BLaER1 treated with 17β-estradiol and CSF1 and Interleukin-3, amounts not matched to agents 10 nM and 100 nM (cell line): Measurements from ENCODE around the gene GPER1.
A peak's percentile ranks its signal among the peaks of the same experiment; 100 is the strongest.

Experiments used
- H3K27ac ChIP-seq, 11 experiments: shearing (Covaris generic); formaldehyde crosslinking; 2 replicates each; pipeline ENCODE4 v1.8.1; 2022
- H3K27me3 ChIP-seq, 11 experiments: shearing (Covaris generic); formaldehyde crosslinking; 2 replicates each; pipeline ENCODE4 v1.8.1; 2022
- H3K36me3 ChIP-seq, 11 experiments: shearing (Covaris generic); formaldehyde crosslinking; 2 replicates each; pipeline ENCODE4 v1.8.1; 2022
- H3K4me1 ChIP-seq, 10 experiments: shearing (Covaris generic); formaldehyde crosslinking; 2 replicates each; pipeline ENCODE4 v1.8.1; 2022
- H3K4me2 ChIP-seq, 11 experiments: shearing (Covaris generic); formaldehyde crosslinking; 2 replicates each; pipeline ENCODE4 v1.8.1; 2022
- H3K4me3 ChIP-seq, 10 experiments: shearing (Covaris generic); formaldehyde crosslinking; 2 replicates each; pipeline ENCODE4 v1.8.1; 2022
- H3K9ac ChIP-seq, 11 experiments: shearing (Covaris generic); formaldehyde crosslinking; 2 replicates each; pipeline ENCODE4 v1.8.1; 2022
- H3K9me3 ChIP-seq, 11 experiments: shearing (Covaris generic); formaldehyde crosslinking; replicated peaks in 1 of 11; 2 replicates each; pipeline ENCODE4 v1.8.1; 2022
- H4K20me1 ChIP-seq, 11 experiments: shearing (Covaris generic); formaldehyde crosslinking; 2 replicates each; pipeline ENCODE4 v1.8.1; 2022
- Cebpa-rat ChIP-seq, 11 experiments: shearing (Covaris generic); IDR thresholded peaks; 2 replicates each; pipeline ENCODE4 v1.8.1; 2022

GPER1 gene

GRCh38 chr7:1061180-1061579 is 26.7 kb upstream of the GPER1 start:
- Histone ChIP-seq H3K27ac (peak overlapping the region in 3 of 11 experiments; percentile 13 to 66 (median 28); a peak in 4 of 22 replicates), H3K36me3 (peaks cover 0 to 15% (median 10%) of the 10 kb centered on the region in 11 experiments; a peak in 14 of 22 replicates), H4K20me1 (peaks cover 0 to 84% (median 68%) of the 10 kb centered on the region in 11 experiments; a peak in 18 of 22 replicates), H3K27me3 (peaks cover 0 to 16% (median 0%) of the 10 kb centered on the region in 11 experiments; a peak in 4 of 22 replicates), H3K9me3 (no peaks in the 10 kb centered on the region), H3K9ac (peak overlapping the region in 6 of 11 experiments; percentile 15 to 66 (median 51); a peak in 11 of 22 replicates), H3K4me2 (peak overlapping the region; percentile 72 to 96 (median 94)), H3K4me1 (peaks cover 72 to 96% (median 93%) of the 10 kb centered on the region in 10 experiments), H3K4me3 (peak overlapping the region in 3 of 10 experiments; percentile 10 to 49 (median 25); a peak in 2 of 20 replicates)
- no peak for TF ChIP-seq Cebpa-rat (IDR thresholded peaks at IDR 0.05)

- Histone ChIP-seq H3K4me2 (peak overlapping the region; percentile 72 to 96 (median 94)), H4K20me1 (peaks cover 0 to 82% (median 68%) of the 10 kb centered on the region in 11 experiments; a peak in 18 of 22 replicates)
- TF ChIP-seq Cebpa-rat (IDR thresholded peaks at IDR 0.05), result no peak
These were observed 25.3 kb upstream of the GPER1 start for GRCh38 chr7:1062296-1063294.

GRCh38 chr7:1063361-1063760 is 24.6 kb upstream of the GPER1 start:
- H3K4me1 ChIP-seq, result peaks cover 50 to 79% (median 75%) of the 10 kb centered on the region in 10 experiments
- no peak overlapping the region; a peak in 3 of 22 replicates for H3K9ac ChIP-seq
- H3K4me2 ChIP-seq, result peak overlapping the region in 9 of 11 experiments; percentile 87 to 96 (median 94); a peak in 17 of 22 replicates
- no peak overlapping the region for H3K27ac ChIP-seq
- no peak overlapping the region for H3K4me3 ChIP-seq
- H3K9me3 ChIP-seq, result no peaks in the 10 kb centered on the region
- peaks cover 0 to 3% (median 1%) of the 10 kb centered on the region in 11 experiments; a peak in 9 of 22 replicates for H3K36me3 ChIP-seq
- H4K20me1 ChIP-seq, result peaks cover 0 to 81% (median 60%) of the 10 kb centered on the region in 11 experiments; a peak in 18 of 22 replicates
- TF ChIP-seq Cebpa-rat (IDR thresholded peaks at IDR 0.05), result no peak
- peaks cover 0 to 15% (median 0%) of the 10 kb centered on the region in 11 experiments; a peak in 4 of 22 replicates for H3K27me3 ChIP-seq

More at GRCh38 chr7:1062296-1063294, 25.3 kb upstream of the GPER1 start:
- H3K27me3 ChIP-seq, result peaks cover 0 to 15% (median 0%) of the 10 kb centered on the region in 11 experiments; a peak in 4 of 22 replicates
- peak overlapping the region in 9 of 11 experiments; percentile 1 to 63 (median 20); a peak in 10 of 22 replicates for H3K9ac ChIP-seq
- peak overlapping the region in 4 of 11 experiments; percentile 13 to 39 (median 32); a peak in 4 of 22 replicates for H3K27ac ChIP-seq
- peaks cover 58 to 87% (median 83%) of the 10 kb centered on the region in 10 experiments for H3K4me1 ChIP-seq
- H3K9me3 ChIP-seq, result no peaks in the 10 kb centered on the region
- peaks cover 0 to 11% (median 9%) of the 10 kb centered on the region in 11 experiments; a peak in 14 of 22 replicates for H3K36me3 ChIP-seq
- no peak overlapping the region for H3K4me3 ChIP-seq

- peaks cover 41 to 68% (median 65%) of the 10 kb centered on the region in 10 experiments for H3K4me1 ChIP-seq
- no peak overlapping the region for H3K27ac ChIP-seq
- H3K4me3 ChIP-seq, result no peak overlapping the region
- peaks cover 0 to 15% (median 0%) of the 10 kb centered on the region in 11 experiments; a peak in 4 of 22 replicates for H3K27me3 ChIP-seq
- peak overlapping the region in 10 of 11 experiments; percentile 58 to 96 (median 93); a peak in 17 of 22 replicates for H3K4me2 ChIP-seq
- no peak for TF ChIP-seq Cebpa-rat (IDR thresholded peaks at IDR 0.05)
- H4K20me1 ChIP-seq, result peaks cover 0 to 75% (median 54%) of the 10 kb centered on the region in 11 experiments; a peak in 18 of 22 replicates
- H3K9ac ChIP-seq, result peak overlapping the region in 1 of 11 experiments; percentile 41; a peak in 1 of 22 replicates
- H3K9me3 ChIP-seq, result no peaks in the 10 kb centered on the region
- H3K36me3 ChIP-seq, result no peaks in the 10 kb centered on the region; a peak in 1 of 22 replicates
These were observed 23.3 kb upstream of the GPER1 start for GRCh38 chr7:1064581-1064980.

- peak overlapping the region; percentile 58 to 96 (median 92) for H3K4me2 ChIP-seq
- H3K27ac ChIP-seq, result no peak overlapping the region
- H3K9me3 ChIP-seq, result no peaks in the 10 kb centered on the region
- peaks cover 37 to 64% (median 61%) of the 10 kb centered on the region in 10 experiments for H3K4me1 ChIP-seq
- no peaks in the 10 kb centered on the region; a peak in 1 of 22 replicates for H3K36me3 ChIP-seq
- H3K27me3 ChIP-seq, result peaks cover 0 to 15% (median 0%) of the 10 kb centered on the region in 11 experiments; a peak in 4 of 22 replicates
- H3K9ac ChIP-seq, result peak overlapping the region in 6 of 11 experiments; percentile 18 to 41 (median 36); a peak in 5 of 22 replicates
- peak overlapping the region in 4 of 10 experiments; percentile 21 to 30 (median 25); a peak in 3 of 20 replicates for H3K4me3 ChIP-seq
- peaks cover 0 to 75% (median 54%) of the 10 kb centered on the region in 11 experiments; a peak in 18 of 22 replicates for H4K20me1 ChIP-seq
- TF ChIP-seq Cebpa-rat (IDR thresholded peaks at IDR 0.05), result no peak
These were observed 22.7 kb upstream of the GPER1 start for GRCh38 chr7:1065263-1065584.

- peaks cover 32 to 59% (median 56%) of the 10 kb centered on the region in 10 experiments for H3K4me1 ChIP-seq
- H3K4me2 ChIP-seq, result peak overlapping the region; percentile 58 to 96 (median 92)
- H3K27ac ChIP-seq, result no peak overlapping the region
- H3K36me3 ChIP-seq, result no peaks in the 10 kb centered on the region; a peak in 1 of 22 replicates
- H3K9me3 ChIP-seq, result peaks cover 0 to 4% (median 0%) of the 10 kb centered on the region in 11 experiments; a peak in 2 of 22 replicates
- no peak for TF ChIP-seq Cebpa-rat (IDR thresholded peaks at IDR 0.05)
- H3K9ac ChIP-seq, result peak overlapping the region in 6 of 11 experiments; percentile 18 to 41 (median 36); a peak in 6 of 22 replicates
- H4K20me1 ChIP-seq, result peaks cover 0 to 76% (median 53%) of the 10 kb centered on the region in 11 experiments; a peak in 18 of 22 replicates
- H3K4me3 ChIP-seq, result peak overlapping the region in 4 of 10 experiments; percentile 21 to 30 (median 25); a peak in 4 of 20 replicates
- H3K27me3 ChIP-seq, result peaks cover 0 to 15% (median 0%) of the 10 kb centered on the region in 11 experiments; a peak in 4 of 22 replicates
These were observed 22.2 kb upstream of the GPER1 start for GRCh38 chr7:1065585-1066241.

- H3K9ac ChIP-seq, result peak overlapping the region in 1 of 11 experiments; percentile 37; a peak in 1 of 22 replicates
- TF ChIP-seq Cebpa-rat (IDR thresholded peaks at IDR 0.05), result no peak
- peaks cover 0 to 6% (median 0%) of the 10 kb centered on the region in 11 experiments; a peak in 2 of 22 replicates for H3K9me3 ChIP-seq
- peak overlapping the region; percentile 58 to 96 (median 92); a peak in 18 of 22 replicates for H3K4me2 ChIP-seq
- H3K27ac ChIP-seq, result no peak overlapping the region
- peaks cover 0 to 15% (median 0%) of the 10 kb centered on the region in 11 experiments; a peak in 4 of 22 replicates for H3K27me3 ChIP-seq
- H3K36me3 ChIP-seq, result no peaks in the 10 kb centered on the region; a peak in 1 of 22 replicates
- peaks cover 27 to 54% (median 51%) of the 10 kb centered on the region in 10 experiments for H3K4me1 ChIP-seq
- H3K4me3 ChIP-seq, result no peak overlapping the region
- peaks cover 0 to 76% (median 49%) of the 10 kb centered on the region in 11 experiments; a peak in 18 of 22 replicates for H4K20me1 ChIP-seq
These were observed 21.7 kb upstream of the GPER1 start for GRCh38 chr7:1066242-1066588.
